ENCODE results near the gene PRDM16.

- TF ChIP-seq EZH2 (IDR thresholded peaks at IDR 0.05; ENCODE audit: insufficient read depth, low read length), result no peak
- TF ChIP-seq CTCF (IDR thresholded peaks at IDR 0.05; ENCODE audit: insufficient read depth, low read depth, low read length), result no peak
Measured at GRCh38 chr1:3386205-3387002, 317.4 kb downstream of the PRDM16 start.

Data from astrocyte (in vitro differentiated cells and primary cell).